K562 (cell line): ENCODE results near the gene SRGN. TPM values are rescaled to one million over a fixed set of nuclear protein-coding genes. Genes with fewer than 3 reads are reported as not detected.

Experiments used
- GABPB1 ChIP-seq: sonication (generic); formaldehyde crosslinking; IDR thresholded peaks from 2 replicates; pipeline ENCODE4 v1.8.0; 2022; ENCODE audit warnings: mild to moderate bottlenecking, missing genetic modification reagents
- MEF2D ChIP-seq: conservative IDR thresholded peaks from 2 replicates; pipeline ENCODE4 v1.6.1; 2016; ENCODE audit warnings: low read depth, missing genetic modification characterization, missing compliant biosample characterization
- NCOA4 ChIP-seq: fragments of 450-650 bp; IDR thresholded peaks from 2 replicates; pipeline ENCODE4 v1.6.1; 2018; ENCODE audit warnings: mild to moderate bottlenecking; ENCODE audit not compliant: partially characterized antibody
- TRIM28 ChIP-seq: fragments of 450-650 bp; IDR thresholded peaks from 2 replicates; pipeline ENCODE4 v1.6.1; 2017
- ZBTB1 ChIP-seq: sonication (generic); formaldehyde crosslinking; IDR thresholded peaks from 2 replicates; pipeline ENCODE4 v1.8.1; 2023; ENCODE audit warnings: missing genetic modification reagents, low read depth, mild to moderate bottlenecking, borderline replicate concordance
- ZNF174 ChIP-seq: fragments of 250-450 bp; sonication (Bioruptor Pico); IDR thresholded peaks from 2 replicates; pipeline ENCODE4 v1.4.0; 2020; ENCODE audit warnings: mild to moderate bottlenecking
- ZNF253 ChIP-seq: fragments of 250-450 bp; sonication (Bioruptor Pico); conservative IDR thresholded peaks from 2 replicates; pipeline ENCODE4 v1.6.1; 2021; ENCODE audit warnings: mild to moderate bottlenecking
- ZNF384 ChIP-seq: IDR thresholded peaks from 2 replicates; pipeline ENCODE4 v1.6.1; 2012; ENCODE audit warnings: low read depth, low read length, improper control_type of control experiment
- ZNF507 ChIP-seq: conservative IDR thresholded peaks from 2 replicates; pipeline ENCODE4 v1.6.1; 2017; ENCODE audit warnings: missing genetic modification characterization, missing compliant biosample characterization
- ZNF551 ChIP-seq: fragments of 250-450 bp; sonication (Bioruptor Pico); IDR thresholded peaks from 2 replicates; pipeline ENCODE4 v1.5.0; 2021; ENCODE audit warnings: mild to moderate bottlenecking, moderate library complexity
- ZNF778 ChIP-seq: fragments of 450-650 bp; formaldehyde crosslinking; IDR thresholded peaks from 2 replicates; pipeline ENCODE4 v1.4.0; 2020; ENCODE audit warnings: mild to moderate bottlenecking, moderate library complexity
- ZZZ3 ChIP-seq: fragments of 450-650 bp; IDR thresholded peaks from 2 replicates; pipeline ENCODE4 v1.6.1; 2016; ENCODE audit warnings: antibody characterized with exemption, mild to moderate bottlenecking, moderate library complexity
- polyA plus RNA-seq, 8 experiments: library from polyadenylated mRNA; depleted of rRNA in 4 of 8; stranded (reverse) in 5 of 8; unstranded in 3 of 8; fragments of >200 nt; fragmentation: Nextera tagmentation in 2 of 8; fragmentation: Illumina TruSeq in 1 of 8; extraction: Ambion mirVana in 2 of 8; extraction: Trizol in 1 of 8; gene quantifications; 2 replicates each; pipeline versions ENCODE4 v1.2.1 to v1.2.3, GENCODE V29; 2011 to 2014; ENCODE audit warnings: inconsistent platforms in 1 of 8, missing spikeins in 1 of 8
- total RNA-seq, 7 experiments: library from RNA; depleted of rRNA in 6 of 7; stranded (reverse); fragments of >200 nt in 6 of 7; fragmentation: Illumina TruSeq in 2 of 7; extraction: Trizol in 2 of 7; gene quantifications; 2 replicates each; pipeline versions ENCODE4 v1.2.1 to v1.2.3, GENCODE V29; 2011 to 2021; ENCODE audit warnings: low replicate concordance in 1 of 7
- TF ChIP-seq, protein P1 (sequence below): sonication (generic); formaldehyde crosslinking; IDR thresholded peaks from 2 replicates; pipeline ENCODE4 v1.8.1; 2023; ENCODE audit warnings: mild to moderate bottlenecking, missing genetic modification reagents
- TF ChIP-seq, protein P2 (sequence below): IDR thresholded peaks from 3 replicates; pipeline ENCODE4 v1.6.1; 2011; ENCODE audit warnings: borderline replicate concordance, mild to moderate bottlenecking, moderate library complexity; ENCODE audit not compliant: insufficient read length; ENCODE audit errors: extremely low read depth
- TF ChIP-seq, protein P3 (sequence below): fragments of 250-450 bp; sonication (Bioruptor Pico); IDR thresholded peaks from 2 replicates; pipeline ENCODE4 v1.4.0; 2020
- TF ChIP-seq, protein P4 (sequence below): sonication (generic); formaldehyde crosslinking; IDR thresholded peaks from 2 replicates; pipeline ENCODE4 v1.8.1; 2023; ENCODE audit warnings: mild to moderate bottlenecking, missing genetic modification reagents, moderate library complexity
- TF ChIP-seq, protein P5 (sequence below), 3 experiments: fragments of 200-800 bp in 1 of 3; fragments of 250-450 bp in 1 of 3; fragments of 450-650 bp in 1 of 3; sonication (Bioruptor Pico) in 1 of 3; sonication (Bioruptor generic) in 1 of 3; formaldehyde crosslinking in 1 of 3; IDR thresholded peaks; 2 replicates each; pipeline versions ENCODE4 v1.6.1 to v1.8.0; 2016 to 2022; ENCODE audit warnings: mild to moderate bottlenecking in 2 of 3, missing genetic modification characterization in 2 of 3, missing compliant biosample characterization in 1 of 3, moderate library complexity in 1 of 3

SRGN gene
- total and polyA plus RNA-seq, 9 of the 15 experiments (the other 6 are each of a cell fraction or from before 2014, with no cell fraction given): 136 to 304 (median 180) TPM

DNA sequence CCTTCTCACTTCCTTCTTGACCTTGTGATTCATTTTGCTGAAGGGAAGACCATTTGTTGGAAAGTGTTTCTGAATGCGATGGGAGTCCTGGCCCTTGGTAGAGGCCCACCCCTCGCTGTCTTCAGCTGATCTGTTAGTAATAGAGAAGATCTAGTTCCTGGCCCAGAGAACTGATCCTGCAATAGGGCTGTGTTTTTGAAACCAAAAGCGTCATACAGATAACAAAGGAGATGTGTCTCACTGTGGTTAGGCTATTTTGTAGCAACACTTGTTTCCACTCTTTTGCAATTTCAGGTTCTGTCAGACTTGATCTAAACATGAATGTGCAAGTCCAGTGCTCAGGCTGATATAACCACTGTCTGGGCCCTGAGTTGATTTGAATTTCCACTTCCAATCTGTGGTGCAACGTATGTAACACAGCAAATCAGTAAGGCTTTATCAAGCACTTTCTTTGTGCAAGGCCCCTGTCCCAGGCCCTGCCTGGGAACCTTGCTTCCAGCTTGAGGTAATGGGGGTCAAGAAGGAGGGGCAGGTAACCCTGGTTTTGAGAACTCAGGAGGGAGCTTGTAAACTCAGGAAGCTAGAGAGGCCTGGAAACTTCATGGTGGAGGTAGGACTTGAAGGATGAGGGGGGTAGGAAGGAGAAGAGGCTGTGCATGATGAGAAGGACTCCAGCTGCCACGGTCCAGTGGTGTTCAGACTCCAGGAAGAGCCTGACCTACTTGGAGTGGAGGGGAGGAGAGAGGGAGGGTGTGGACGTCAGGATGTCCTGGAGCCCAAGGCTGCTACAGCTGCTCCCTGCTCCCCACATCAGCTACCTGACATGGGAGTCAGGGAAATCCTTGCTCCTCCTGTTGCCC lies 42.2 kb upstream of the SRGN start (continued):
- no peak for TF ChIP-seq TRIM28
- TF ChIP-seq, protein P1, sequence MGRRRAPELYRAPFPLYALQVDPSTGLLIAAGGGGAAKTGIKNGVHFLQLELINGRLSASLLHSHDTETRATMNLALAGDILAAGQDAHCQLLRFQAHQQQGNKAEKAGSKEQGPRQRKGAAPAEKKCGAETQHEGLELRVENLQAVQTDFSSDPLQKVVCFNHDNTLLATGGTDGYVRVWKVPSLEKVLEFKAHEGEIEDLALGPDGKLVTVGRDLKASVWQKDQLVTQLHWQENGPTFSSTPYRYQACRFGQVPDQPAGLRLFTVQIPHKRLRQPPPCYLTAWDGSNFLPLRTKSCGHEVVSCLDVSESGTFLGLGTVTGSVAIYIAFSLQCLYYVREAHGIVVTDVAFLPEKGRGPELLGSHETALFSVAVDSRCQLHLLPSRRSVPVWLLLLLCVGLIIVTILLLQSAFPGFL: no peak
- TF ChIP-seq ZNF507 (tag): no peak
- TF ChIP-seq ZBTB1 (CRISPR knock-in tag): no peak
- no peak for TF ChIP-seq ZNF551 (CRISPR knock-in tag)
- TF ChIP-seq ZZZ3: no peak
- peak; percentile 35; the same call in 1 of the 2 replicates for TF ChIP-seq GABPB1 (CRISPR knock-in tag)
- TF ChIP-seq, protein P2, sequence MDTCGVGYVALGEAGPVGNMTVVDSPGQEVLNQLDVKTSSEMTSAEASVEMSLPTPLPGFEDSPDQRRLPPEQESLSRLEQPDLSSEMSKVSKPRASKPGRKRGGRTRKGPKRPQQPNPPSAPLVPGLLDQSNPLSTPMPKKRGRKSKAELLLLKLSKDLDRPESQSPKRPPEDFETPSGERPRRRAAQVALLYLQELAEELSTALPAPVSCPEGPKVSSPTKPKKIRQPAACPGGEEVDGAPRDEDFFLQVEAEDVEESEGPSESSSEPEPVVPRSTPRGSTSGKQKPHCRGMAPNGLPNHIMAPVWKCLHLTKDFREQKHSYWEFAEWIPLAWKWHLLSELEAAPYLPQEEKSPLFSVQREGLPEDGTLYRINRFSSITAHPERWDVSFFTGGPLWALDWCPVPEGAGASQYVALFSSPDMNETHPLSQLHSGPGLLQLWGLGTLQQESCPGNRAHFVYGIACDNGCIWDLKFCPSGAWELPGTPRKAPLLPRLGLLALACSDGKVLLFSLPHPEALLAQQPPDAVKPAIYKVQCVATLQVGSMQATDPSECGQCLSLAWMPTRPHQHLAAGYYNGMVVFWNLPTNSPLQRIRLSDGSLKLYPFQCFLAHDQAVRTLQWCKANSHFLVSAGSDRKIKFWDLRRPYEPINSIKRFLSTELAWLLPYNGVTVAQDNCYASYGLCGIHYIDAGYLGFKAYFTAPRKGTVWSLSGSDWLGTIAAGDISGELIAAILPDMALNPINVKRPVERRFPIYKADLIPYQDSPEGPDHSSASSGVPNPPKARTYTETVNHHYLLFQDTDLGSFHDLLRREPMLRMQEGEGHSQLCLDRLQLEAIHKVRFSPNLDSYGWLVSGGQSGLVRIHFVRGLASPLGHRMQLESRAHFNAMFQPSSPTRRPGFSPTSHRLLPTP: no peak
- TF ChIP-seq, protein P3, sequence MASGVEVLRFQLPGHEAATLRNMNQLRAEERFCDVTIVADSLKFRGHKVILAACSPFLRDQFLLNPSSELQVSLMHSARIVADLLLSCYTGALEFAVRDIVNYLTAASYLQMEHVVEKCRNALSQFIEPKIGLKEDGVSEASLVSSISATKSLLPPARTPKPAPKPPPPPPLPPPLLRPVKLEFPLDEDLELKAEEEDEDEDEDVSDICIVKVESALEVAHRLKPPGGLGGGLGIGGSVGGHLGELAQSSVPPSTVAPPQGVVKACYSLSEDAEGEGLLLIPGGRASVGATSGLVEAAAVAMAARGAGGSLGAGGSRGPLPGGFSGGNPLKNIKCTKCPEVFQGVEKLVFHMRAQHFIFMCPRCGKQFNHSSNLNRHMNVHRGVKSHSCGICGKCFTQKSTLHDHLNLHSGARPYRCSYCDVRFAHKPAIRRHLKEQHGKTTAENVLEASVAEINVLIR: no peak
- TF ChIP-seq, protein P4, sequence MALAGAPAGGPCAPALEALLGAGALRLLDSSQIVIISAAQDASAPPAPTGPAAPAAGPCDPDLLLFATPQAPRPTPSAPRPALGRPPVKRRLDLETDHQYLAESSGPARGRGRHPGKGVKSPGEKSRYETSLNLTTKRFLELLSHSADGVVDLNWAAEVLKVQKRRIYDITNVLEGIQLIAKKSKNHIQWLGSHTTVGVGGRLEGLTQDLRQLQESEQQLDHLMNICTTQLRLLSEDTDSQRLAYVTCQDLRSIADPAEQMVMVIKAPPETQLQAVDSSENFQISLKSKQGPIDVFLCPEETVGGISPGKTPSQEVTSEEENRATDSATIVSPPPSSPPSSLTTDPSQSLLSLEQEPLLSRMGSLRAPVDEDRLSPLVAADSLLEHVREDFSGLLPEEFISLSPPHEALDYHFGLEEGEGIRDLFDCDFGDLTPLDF: no peak
- no peak for TF ChIP-seq ZNF778 (CRISPR knock-in tag)
- TF ChIP-seq ZNF174 (CRISPR knock-in tag): no peak
- no peak for TF ChIP-seq NCOA4
- TF ChIP-seq, protein P5, sequence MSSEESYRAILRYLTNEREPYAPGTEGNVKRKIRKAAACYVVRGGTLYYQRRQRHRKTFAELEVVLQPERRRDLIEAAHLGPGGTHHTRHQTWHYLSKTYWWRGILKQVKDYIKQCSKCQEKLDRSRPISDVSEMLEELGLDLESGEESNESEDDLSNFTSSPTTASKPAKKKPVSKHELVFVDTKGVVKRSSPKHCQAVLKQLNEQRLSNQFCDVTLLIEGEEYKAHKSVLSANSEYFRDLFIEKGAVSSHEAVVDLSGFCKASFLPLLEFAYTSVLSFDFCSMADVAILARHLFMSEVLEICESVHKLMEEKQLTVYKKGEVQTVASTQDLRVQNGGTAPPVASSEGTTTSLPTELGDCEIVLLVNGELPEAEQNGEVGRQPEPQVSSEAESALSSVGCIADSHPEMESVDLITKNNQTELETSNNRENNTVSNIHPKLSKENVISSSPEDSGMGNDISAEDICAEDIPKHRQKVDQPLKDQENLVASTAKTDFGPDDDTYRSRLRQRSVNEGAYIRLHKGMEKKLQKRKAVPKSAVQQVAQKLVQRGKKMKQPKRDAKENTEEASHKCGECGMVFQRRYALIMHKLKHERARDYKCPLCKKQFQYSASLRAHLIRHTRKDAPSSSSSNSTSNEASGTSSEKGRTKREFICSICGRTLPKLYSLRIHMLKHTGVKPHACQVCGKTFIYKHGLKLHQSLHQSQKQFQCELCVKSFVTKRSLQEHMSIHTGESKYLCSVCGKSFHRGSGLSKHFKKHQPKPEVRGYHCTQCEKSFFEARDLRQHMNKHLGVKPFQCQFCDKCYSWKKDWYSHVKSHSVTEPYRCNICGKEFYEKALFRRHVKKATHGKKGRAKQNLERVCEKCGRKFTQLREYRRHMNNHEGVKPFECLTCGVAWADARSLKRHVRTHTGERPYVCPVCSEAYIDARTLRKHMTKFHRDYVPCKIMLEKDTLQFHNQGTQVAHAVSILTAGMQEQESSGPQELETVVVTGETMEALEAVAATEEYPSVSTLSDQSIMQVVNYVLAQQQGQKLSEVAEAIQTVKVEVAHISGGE (CRISPR knock-in tag; IDR thresholded peaks at IDR 0.05): 0 out of 6 replicates have a peak, but pooled peaks of 1 of the 3 experiments have one; percentile 15
- TF ChIP-seq ZNF253: no peak
- no peak for TF ChIP-seq MEF2D (tag)
- no peak for TF ChIP-seq ZNF384
